HUES64 (cell line): ENCODE measurements around the gene PPP1CC.

ENCODE experiments used
- H3K27ac ChIP-seq: 2 replicates; pipeline ENCODE4 v1.7.0; 2013; ENCODE audit warnings: low read depth, low read length, inconsistent platforms
- H3K27me3 ChIP-seq: 2 replicates; pipeline ENCODE4 v1.6.1; 2013; ENCODE audit warnings: mild to moderate bottlenecking, low read length; ENCODE audit not compliant: insufficient read depth
- H3K36me3 ChIP-seq: 2 replicates; pipeline ENCODE4 v1.6.1; 2013; ENCODE audit warnings: mild to moderate bottlenecking, low read length; ENCODE audit not compliant: insufficient read depth
- H3K4me1 ChIP-seq: 2 replicates; pipeline ENCODE4 v1.6.1; 2013; ENCODE audit warnings: mild to moderate bottlenecking, low read length, moderate library complexity; ENCODE audit not compliant: insufficient read depth
- H3K4me3 ChIP-seq: 2 replicates; pipeline ENCODE4 v1.5.1; 2013; ENCODE audit warnings: mild to moderate bottlenecking, low read length, moderate library complexity
- H3K9ac ChIP-seq: 2 replicates; pipeline ENCODE4 v1.6.1; 2013; ENCODE audit warnings: mild to moderate bottlenecking, low read depth, low read length
- H3K9me3 ChIP-seq: 2 replicates; pipeline ENCODE4 v1.6.1; 2013; ENCODE audit warnings: low read depth, low read length; ENCODE audit not compliant: insufficient read depth
- WGBS: fragments of 150-250, 120-280 bp; methylation state at CpG from one replicate; pipeline ENCODE4 v1.1.7; 2013; ENCODE audit warnings: missing lambda C conversion rate; 5-methylcytosine and 5-hydroxymethylcytosine counted together

Gene PPP1CC

DNA sequence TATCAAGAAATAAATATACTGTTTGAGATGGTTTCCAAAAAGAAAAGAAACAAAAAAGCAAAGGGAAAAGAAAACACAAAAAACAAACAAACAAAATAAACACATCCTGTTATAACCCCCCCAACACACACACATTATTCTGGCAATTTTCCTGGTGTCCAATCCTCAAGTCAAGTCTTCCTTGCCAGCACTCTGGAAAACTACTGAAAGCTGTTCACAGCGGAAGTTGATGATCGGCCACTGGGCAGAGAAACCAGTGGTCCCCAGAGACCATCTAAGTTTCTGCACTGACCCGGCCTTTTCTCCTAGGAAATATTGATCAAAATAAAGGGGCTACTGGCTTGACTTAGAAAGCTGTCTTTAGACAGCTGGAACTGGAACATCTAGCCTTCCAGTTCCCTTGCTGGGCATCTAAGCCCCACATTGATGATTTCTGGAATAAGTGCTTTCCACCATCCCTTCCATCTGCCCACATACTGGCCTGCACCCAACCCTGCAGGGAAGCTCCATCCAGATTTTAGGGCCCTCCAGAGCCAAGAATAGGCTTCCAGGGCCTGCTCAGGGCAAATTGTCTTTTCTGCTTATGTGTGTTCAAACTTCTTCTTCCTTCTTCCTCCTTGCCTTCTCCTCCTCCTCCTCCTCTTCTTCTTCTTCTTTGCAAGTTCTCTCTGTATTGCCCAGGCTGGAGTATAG lies 11.6 kb upstream of the PPP1CC start:
- Histone ChIP-seq H3K27me3 (no peaks in the 10 kb centered on the region), H3K36me3 (no peaks in the 10 kb centered on the region), H3K4me1 (no peaks in the 10 kb centered on the region), H3K4me3 (no peak overlapping the region), H3K27ac (no peak overlapping the region), H3K9ac (no peak overlapping the region), H3K9me3 (no peaks in the 10 kb centered on the region)
- 93% methylated on average over 3 of the region's 3 CpGs for WGBS

- H3K27me3 ChIP-seq: no peaks in the 10 kb centered on the region
- no peak overlapping the region for H3K4me3 ChIP-seq
- no peak overlapping the region for H3K9ac ChIP-seq
- H3K27ac ChIP-seq: no peak overlapping the region
- WGBS: 92% methylated on average over 13 of the region's 13 CpGs
- no peaks in the 10 kb centered on the region for H3K36me3 ChIP-seq
- H3K4me1 ChIP-seq: no peaks in the 10 kb centered on the region
- H3K9me3 ChIP-seq: no peaks in the 10 kb centered on the region
Measured at GRCh38 chr12:110750784-110751461, 8.2 kb upstream of the PPP1CC start.

GRCh38 chr12:110746550-110746949 lies 3.9 kb upstream of the PPP1CC start:
- no peaks in the 10 kb centered on the region for H3K36me3 ChIP-seq
- H3K4me3 ChIP-seq: no peak overlapping the region
- H3K27ac ChIP-seq: no peak overlapping the region
- H3K4me1 ChIP-seq: no peaks in the 10 kb centered on the region
- no peaks in the 10 kb centered on the region for H3K27me3 ChIP-seq
- 93% methylated on average over 6 of the region's 6 CpGs for WGBS
- H3K9me3 ChIP-seq: no peaks in the 10 kb centered on the region
- no peak overlapping the region for H3K9ac ChIP-seq

GRCh38 chr12:110745542-110746284 lies 3.0 kb upstream of the PPP1CC start:
- 90% methylated on average over 16 of the region's 16 CpGs for WGBS
- no peaks in the 10 kb centered on the region for H3K9me3 ChIP-seq
- H3K36me3 ChIP-seq: no peaks in the 10 kb centered on the region
- H3K9ac ChIP-seq: no peak overlapping the region
- H3K4me3 ChIP-seq: no peak overlapping the region
- H3K27me3 ChIP-seq: no peaks in the 10 kb centered on the region
- peaks cover 5% of the 10 kb centered on the region; the same call in 1 of the 2 replicates for H3K4me1 ChIP-seq
- no peak overlapping the region for H3K27ac ChIP-seq

DNA sequence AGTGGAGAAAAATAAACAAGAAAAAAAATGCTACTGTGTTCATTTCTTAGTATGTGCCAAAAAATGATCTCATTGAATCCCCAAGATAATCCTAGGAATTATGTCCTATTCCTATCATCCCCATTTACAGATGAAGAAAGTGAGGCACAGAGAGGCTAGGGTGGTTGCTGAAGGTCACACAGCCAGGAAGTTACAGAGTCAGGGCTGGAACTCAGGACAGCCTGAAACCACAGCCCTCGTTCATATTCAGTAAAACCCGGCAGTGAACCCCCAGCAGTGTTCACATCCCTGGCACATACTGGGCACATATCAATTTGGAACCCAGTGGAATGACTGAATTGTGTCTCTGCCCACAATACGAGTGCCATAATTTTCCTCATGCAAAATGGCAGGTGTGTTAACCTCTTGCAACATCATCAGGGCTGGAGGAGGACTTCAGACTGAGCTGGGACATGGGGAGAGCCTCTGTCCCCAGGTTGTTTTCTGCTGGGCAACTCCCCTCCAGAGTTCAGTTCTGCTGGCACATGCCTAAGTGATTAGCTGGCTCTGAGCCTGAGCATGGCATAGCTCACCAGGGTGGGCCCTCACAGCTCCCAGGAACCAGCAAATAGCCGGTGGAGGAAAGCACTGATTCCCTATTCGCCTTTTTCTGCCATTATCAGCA lies 2.0 kb upstream of the PPP1CC start:
- Histone ChIP-seq H3K4me1 (peaks cover 14% of the 10 kb centered on the region), H3K9ac (no peak overlapping the region), H3K9me3 (no peaks in the 10 kb centered on the region), H3K36me3 (peaks cover 4% of the 10 kb centered on the region; the same call in 1 of the 2 replicates), H3K4me3 (no peak overlapping the region), H3K27me3 (no peaks in the 10 kb centered on the region), H3K27ac (no peak overlapping the region)
- 90% methylated on average over 5 of the region's 5 CpGs for WGBS

DNA sequence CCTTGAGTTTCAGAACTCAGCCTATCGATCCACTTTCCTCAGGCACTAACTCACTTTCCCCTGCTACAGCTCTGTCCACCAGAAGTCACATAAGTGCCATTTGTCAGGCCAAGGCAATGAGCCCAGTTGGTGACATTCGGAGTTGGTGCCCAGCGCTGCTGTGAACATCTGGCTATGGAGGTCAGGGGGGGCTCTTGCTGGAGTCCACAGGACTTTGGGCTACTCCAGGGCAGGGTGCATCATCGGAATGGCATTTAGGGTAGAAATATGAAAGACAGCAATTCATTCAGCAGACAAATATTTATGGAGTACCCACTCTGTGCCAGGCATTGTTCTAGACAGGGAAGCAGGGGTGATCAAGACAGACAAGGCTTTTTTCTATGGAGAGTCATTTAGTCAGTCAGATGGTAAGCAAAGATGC lies 1.5 kb upstream of the PPP1CC start:
- Histone ChIP-seq H3K9me3 (no peaks in the 10 kb centered on the region), H3K27ac (no peak overlapping the region), H3K4me3 (peak overlapping the region; percentile 91), H3K27me3 (no peaks in the 10 kb centered on the region), H3K36me3 (peaks cover 7% of the 10 kb centered on the region; the same call in 1 of the 2 replicates), H3K4me1 (peaks cover 19% of the 10 kb centered on the region), H3K9ac (peak overlapping the region; percentile 97)
- WGBS: 73% methylated on average over 4 of the region's 4 CpGs

DNA sequence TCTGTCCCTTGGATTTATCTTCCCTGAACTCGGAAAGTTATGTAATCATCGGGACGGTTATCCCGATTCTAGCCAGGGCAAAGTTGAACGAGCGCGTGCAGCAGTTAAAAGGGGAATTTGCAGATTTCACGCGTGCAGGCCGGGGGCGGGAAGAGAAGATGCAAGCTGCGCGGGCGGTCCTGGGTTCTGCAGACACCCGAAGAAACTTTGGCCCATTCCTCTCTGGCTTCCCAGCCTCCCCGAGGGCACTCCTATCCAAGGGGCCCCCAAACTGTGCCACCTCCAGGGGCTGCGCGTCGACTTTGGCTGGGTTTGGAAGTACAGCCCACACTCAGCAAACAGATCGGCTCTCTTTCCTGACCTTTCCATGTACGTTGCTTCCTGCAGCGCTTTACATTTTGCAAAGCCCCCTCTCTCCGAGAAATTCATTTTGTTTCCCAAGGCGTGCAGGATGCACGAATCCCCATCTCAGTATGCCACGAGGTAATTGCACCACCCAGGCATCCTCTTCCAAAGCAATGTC lies 941 bp upstream of the PPP1CC start:
- Histone ChIP-seq H3K27me3 (no peaks in the 10 kb centered on the region), H3K4me1 (peaks cover 21% of the 10 kb centered on the region), H3K36me3 (peaks cover 12% of the 10 kb centered on the region), H3K4me3 (peak overlapping the region; percentile 91), H3K9ac (peak overlapping the region; percentile 97), H3K9me3 (no peaks in the 10 kb centered on the region), H3K27ac (peak overlapping the region; percentile 53; the same call in 1 of the 2 replicates)
- 5% methylated on average over 26 of the region's 26 CpGs for WGBS

DNA sequence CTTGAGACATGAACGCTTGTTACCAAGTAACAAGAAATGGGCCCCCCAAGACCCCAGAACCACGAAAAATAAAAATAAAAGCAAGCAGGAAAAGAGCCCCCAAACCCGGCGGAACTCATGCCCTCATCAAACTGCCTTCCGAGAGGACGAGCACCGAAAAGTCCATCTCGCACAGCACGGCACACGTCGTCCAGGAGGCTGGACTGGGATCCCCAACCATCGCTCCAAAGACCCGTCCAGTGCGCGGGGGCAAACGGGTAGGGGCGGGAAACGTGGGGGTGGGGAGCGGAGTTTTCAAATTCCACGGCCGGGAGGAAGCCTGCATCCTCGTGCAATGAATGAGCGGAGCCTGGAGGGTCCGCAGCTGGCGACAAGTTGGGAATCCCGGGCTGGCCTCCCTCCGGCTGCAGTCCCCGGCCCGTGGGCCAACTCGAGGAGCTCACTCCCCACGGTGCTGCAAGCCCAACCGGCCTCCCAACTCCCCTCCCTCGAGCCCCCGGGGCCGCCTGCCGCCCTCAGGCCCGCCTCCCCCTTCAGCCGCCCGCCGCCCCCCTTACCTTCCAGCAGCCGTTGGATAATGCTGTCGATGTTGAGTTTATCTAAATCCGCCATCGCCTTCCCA lies 484 bp downstream of the PPP1CC start:
- H3K36me3 ChIP-seq: peaks cover 25% of the 10 kb centered on the region
- H3K4me3 ChIP-seq: peak overlapping the region; percentile 90
- WGBS: under 1% methylated on average over 41 of the region's 44 CpGs
- H3K9ac ChIP-seq: peak overlapping the region; percentile 98
- peaks cover 34% of the 10 kb centered on the region for H3K4me1 ChIP-seq
- H3K9me3 ChIP-seq: no peaks in the 10 kb centered on the region
- H3K27ac ChIP-seq: peak overlapping the region; percentile 86
- no peaks in the 10 kb centered on the region for H3K27me3 ChIP-seq

DNA sequence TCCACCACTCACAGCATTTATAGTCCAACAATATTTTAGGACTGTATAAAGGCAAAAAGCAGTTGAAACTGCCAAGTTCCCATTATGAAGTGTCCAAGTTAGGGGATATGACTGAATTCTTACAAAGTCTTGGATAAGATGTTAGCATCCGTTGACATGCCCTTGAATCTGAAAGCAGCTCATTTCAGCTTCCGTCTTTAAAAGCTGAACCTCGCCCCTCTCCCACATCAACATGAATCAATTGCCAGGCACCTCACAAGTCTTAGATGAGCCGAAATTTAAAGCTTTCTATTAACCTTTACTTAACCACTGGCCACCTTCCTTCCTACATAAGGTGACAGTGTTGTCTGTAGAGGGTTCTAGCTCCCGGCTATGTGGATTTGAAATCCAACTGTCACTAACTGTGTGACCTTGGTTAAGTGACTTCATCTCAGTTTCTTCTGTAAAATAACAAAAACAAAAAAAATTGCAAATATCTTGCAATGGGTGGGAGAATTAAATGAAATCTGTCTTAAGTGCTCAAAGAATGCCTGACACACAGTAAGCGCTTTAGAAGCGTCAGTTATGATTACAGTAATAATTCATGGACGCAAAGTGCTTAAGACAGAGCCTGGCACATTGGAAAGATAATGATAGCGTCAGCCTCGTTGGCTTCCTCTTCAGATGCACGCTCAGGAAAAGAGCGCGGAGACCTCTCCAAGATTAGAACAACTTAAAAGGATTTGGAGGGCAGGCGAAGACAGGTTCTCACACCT lies 1.2 kb downstream of the PPP1CC start:
- 1% methylated on average over 13 of the region's 14 CpGs for WGBS
- H3K27ac ChIP-seq: no peak overlapping the region

GRCh38 chr12:110739894-110740293 lies 2.8 kb downstream of the PPP1CC start:
- peaks cover 39% of the 10 kb centered on the region for H3K36me3 ChIP-seq
- H3K4me1 ChIP-seq: peaks cover 34% of the 10 kb centered on the region
- H3K9me3 ChIP-seq: no peaks in the 10 kb centered on the region
- peak overlapping the region; percentile 90 for H3K4me3 ChIP-seq
- H3K9ac ChIP-seq: no peak overlapping the region
- H3K27me3 ChIP-seq: no peaks in the 10 kb centered on the region
- no peak overlapping the region for H3K27ac ChIP-seq
- WGBS: 82% methylated on average over 3 of the region's 3 CpGs

More for the DNA sequence above, 1.2 kb downstream of the PPP1CC start:
- Histone ChIP-seq H3K36me3 (peaks cover 27% of the 10 kb centered on the region), H3K4me3 (peak overlapping the region; percentile 90), H3K9ac (peak overlapping the region; percentile 98), H3K9me3 (no peaks in the 10 kb centered on the region), H3K27me3 (no peaks in the 10 kb centered on the region), H3K4me1 (peaks cover 34% of the 10 kb centered on the region)
